Suprapubic skin (tissue), 3 donors: ENCODE data around the gene SHFL.

Experiments
- CTCF ChIP-seq, 2 donors: fragments of 200-600 bp in 1 of 2; fragments of 450-650 bp in 1 of 2; sonication (generic) in 1 of 2; IDR thresholded peaks; one replicate each; pipeline ENCODE4 v1.5.1; 2016 to 2019; ENCODE audit warnings: antibody characterized with exemption in 2 of 2, mild to moderate bottlenecking in 1 of 2, moderate library complexity in 1 of 2
- POLR2A ChIP-seq, 2 donors: fragments of 450-650 bp; IDR thresholded peaks; one replicate each; pipeline ENCODE4 v1.6.1; 2017; ENCODE audit warnings: antibody characterized with exemption in 2 of 2, mild to moderate bottlenecking in 2 of 2, moderate library complexity in 2 of 2

- TF ChIP-seq CTCF (IDR thresholded peaks at IDR 0.05) (no peak), POLR2A (IDR thresholded peaks at IDR 0.05) (no peak)
Measured at GRCh38 chr19:10114651-10115391, 28.7 kb downstream of the SHFL start.
